Transverse colon (tissue), 4 donors: ENCODE results near the gene SHPK.

ENCODE experiments used
- POLR2A ChIP-seq: fragments of 450-650 bp; IDR thresholded peaks from one replicate; pipeline ENCODE4 v1.6.1; 2016; ENCODE audit warnings: antibody characterized with exemption, mild to moderate bottlenecking, moderate library complexity
- POLR2AphosphoS5 ChIP-seq, 3 donors: sonication (generic); formaldehyde crosslinking; IDR thresholded peaks; one replicate each; pipeline ENCODE4 v1.6.1; 2016; ENCODE audit warnings: antibody characterized with exemption in 3 of 3
- TF ChIP-seq, protein P1 (sequence below), 5 experiments: fragments of 200-600 bp in 3 of 5; fragments of 450-650 bp in 2 of 5; sonication (generic) in 3 of 5; IDR thresholded peaks; 1 replicate in 2 of 5; 2 replicates in 3 of 5; pipeline ENCODE4 v1.5.1; 2016 to 2017; ENCODE audit warnings: antibody characterized with exemption in 5 of 5, inconsistent platforms in 3 of 5, mild to moderate bottlenecking in 2 of 5, moderate library complexity in 1 of 5

DNA sequence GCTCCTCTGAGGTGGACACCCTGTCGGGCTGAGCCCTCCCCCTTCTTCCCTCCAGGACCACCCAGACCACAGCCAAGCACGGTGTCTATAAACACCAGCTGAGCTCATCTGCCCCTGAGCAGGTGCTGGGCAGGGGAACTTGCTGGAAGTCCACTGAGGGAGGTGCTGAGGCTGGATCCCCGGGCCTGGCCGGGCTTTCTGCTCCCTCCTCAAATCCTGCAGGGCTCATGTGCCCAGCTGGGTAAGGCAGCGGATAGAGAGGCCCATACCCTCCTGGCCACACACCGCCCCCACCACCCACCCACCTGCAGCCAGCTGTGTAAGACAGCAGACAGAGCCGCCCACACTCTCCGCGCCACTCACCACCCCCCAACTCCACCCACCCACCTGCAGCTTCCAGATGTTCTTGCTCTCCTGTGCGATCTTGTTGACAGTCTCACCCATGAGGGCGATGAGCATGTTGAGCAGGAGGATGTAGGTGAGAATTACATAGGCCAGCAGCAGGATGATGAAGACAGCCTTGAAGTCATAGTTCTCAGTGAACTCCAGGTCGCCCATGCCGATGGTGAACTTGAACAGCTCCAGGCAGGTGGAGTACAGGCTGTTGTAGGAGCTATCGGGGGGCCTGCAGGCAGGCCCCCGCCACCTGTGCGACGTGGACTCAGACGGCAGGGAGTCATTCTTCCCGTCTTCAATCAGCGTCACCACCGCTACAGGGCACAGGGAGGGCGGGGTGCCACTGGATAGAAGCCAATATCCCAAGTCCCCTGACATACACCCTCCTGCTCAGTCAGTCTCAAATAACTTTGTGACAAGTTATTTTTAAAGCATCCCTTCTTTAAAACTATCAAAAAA, 62.6 kb downstream of the SHPK start:
- TF ChIP-seq POLR2A, result no peak
- TF ChIP-seq, protein P1, sequence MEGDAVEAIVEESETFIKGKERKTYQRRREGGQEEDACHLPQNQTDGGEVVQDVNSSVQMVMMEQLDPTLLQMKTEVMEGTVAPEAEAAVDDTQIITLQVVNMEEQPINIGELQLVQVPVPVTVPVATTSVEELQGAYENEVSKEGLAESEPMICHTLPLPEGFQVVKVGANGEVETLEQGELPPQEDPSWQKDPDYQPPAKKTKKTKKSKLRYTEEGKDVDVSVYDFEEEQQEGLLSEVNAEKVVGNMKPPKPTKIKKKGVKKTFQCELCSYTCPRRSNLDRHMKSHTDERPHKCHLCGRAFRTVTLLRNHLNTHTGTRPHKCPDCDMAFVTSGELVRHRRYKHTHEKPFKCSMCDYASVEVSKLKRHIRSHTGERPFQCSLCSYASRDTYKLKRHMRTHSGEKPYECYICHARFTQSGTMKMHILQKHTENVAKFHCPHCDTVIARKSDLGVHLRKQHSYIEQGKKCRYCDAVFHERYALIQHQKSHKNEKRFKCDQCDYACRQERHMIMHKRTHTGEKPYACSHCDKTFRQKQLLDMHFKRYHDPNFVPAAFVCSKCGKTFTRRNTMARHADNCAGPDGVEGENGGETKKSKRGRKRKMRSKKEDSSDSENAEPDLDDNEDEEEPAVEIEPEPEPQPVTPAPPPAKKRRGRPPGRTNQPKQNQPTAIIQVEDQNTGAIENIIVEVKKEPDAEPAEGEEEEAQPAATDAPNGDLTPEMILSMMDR (IDR thresholded peaks at IDR 0.05), result no peak
- TF ChIP-seq POLR2AphosphoS5 (IDR thresholded peaks at IDR 0.05), result no peak
